ENCODE data around the gene OR2S2. TPM values are rescaled to one million over a fixed set of nuclear protein-coding genes. Genes with fewer than 3 reads are reported as not detected.
"Not testable (repeated sequence)": the region's sequence is repeated elsewhere in the genome, so short reads cannot be mapped to it uniquely, and the experiment has no call there.

OR2S2 gene
- total RNA-seq, 1 experiment from 2014 or later, result not detected

DNA sequence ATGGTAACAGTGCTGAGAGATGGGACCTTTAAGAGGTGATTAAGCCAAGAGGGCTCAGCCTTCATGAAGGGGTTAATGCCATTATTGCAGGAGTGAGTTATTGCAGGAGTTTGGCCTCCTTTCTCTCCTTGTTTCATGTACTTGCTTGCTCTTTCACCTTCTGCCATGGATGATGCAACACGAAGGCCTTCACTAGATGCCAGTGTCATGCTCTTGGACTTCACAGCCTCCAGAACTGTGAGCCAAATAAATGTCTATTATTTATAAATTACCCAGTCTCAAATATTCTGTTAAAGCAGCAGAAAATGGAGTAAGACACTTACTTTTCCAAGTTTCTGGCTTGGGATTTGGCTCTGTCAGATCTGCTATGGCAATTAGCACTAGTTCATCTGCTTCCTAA is 40.4 kb upstream of the OR2S2 start:
- Histone ChIP-seq H3K36me3 (ENCODE audit: control insufficient read depth, insufficient read depth, low read length) (no peaks in the 10 kb centered on the region), H3K27me3 (ENCODE audit: control insufficient read depth, insufficient read depth, low read length) (peaks cover 45% of the 10 kb centered on the region), H3K27ac (ENCODE audit: low read length) (no peak overlapping the region), H3K4me1 (ENCODE audit: control insufficient read depth, insufficient read depth, low read length) (no peaks in the 10 kb centered on the region), H3K4me3 (ENCODE audit: low read depth in 2 of 2, low read length in 2 of 2) (no peak overlapping the region), H3K9me3 (ENCODE audit: control insufficient read depth, insufficient read depth, low read depth, low read length) (peaks cover 8% of the 10 kb centered on the region; the same call in 1 of the 2 replicates)
- no peak for ATAC-seq
- CTCF ChIA-PET, result no interaction called here
- BruUV-seq (replicated peaks), result no TSS peak
- TF ChIP-seq, protein P1, sequence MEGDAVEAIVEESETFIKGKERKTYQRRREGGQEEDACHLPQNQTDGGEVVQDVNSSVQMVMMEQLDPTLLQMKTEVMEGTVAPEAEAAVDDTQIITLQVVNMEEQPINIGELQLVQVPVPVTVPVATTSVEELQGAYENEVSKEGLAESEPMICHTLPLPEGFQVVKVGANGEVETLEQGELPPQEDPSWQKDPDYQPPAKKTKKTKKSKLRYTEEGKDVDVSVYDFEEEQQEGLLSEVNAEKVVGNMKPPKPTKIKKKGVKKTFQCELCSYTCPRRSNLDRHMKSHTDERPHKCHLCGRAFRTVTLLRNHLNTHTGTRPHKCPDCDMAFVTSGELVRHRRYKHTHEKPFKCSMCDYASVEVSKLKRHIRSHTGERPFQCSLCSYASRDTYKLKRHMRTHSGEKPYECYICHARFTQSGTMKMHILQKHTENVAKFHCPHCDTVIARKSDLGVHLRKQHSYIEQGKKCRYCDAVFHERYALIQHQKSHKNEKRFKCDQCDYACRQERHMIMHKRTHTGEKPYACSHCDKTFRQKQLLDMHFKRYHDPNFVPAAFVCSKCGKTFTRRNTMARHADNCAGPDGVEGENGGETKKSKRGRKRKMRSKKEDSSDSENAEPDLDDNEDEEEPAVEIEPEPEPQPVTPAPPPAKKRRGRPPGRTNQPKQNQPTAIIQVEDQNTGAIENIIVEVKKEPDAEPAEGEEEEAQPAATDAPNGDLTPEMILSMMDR (IDR thresholded peaks at IDR 0.05), result no peak
- TF ChIP-seq, protein P2, sequence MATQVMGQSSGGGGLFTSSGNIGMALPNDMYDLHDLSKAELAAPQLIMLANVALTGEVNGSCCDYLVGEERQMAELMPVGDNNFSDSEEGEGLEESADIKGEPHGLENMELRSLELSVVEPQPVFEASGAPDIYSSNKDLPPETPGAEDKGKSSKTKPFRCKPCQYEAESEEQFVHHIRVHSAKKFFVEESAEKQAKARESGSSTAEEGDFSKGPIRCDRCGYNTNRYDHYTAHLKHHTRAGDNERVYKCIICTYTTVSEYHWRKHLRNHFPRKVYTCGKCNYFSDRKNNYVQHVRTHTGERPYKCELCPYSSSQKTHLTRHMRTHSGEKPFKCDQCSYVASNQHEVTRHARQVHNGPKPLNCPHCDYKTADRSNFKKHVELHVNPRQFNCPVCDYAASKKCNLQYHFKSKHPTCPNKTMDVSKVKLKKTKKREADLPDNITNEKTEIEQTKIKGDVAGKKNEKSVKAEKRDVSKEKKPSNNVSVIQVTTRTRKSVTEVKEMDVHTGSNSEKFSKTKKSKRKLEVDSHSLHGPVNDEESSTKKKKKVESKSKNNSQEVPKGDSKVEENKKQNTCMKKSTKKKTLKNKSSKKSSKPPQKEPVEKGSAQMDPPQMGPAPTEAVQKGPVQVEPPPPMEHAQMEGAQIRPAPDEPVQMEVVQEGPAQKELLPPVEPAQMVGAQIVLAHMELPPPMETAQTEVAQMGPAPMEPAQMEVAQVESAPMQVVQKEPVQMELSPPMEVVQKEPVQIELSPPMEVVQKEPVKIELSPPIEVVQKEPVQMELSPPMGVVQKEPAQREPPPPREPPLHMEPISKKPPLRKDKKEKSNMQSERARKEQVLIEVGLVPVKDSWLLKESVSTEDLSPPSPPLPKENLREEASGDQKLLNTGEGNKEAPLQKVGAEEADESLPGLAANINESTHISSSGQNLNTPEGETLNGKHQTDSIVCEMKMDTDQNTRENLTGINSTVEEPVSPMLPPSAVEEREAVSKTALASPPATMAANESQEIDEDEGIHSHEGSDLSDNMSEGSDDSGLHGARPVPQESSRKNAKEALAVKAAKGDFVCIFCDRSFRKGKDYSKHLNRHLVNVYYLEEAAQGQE (IDR thresholded peaks at IDR 0.05; ENCODE audit: insufficient read depth in 1 of 2, low read depth in 2 of 2, low read length in 1 of 2), result no peak
- TF ChIP-seq TCF7L2 (IDR thresholded peaks at IDR 0.05; ENCODE audit: low read depth, low read length) (no peak), POLR2AphosphoS5 (IDR thresholded peaks at IDR 0.05; ENCODE audit: low read depth, low read length) (no peak)
- in situ Hi-C loops (cut with HindIII; ENCODE audit: low pct_unique_long_range_greater_than_20kb, low sequenced_read_pairs), result no loop called here
- intact Hi-C loops (cut with micrococcal nuclease; ENCODE audit: unreplicated experiment), result no loop called here
- POLR2A ChIA-PET, result no interaction called here
- no peak for DNase-seq (ENCODE audit: low read depth, low spot score)

DNA sequence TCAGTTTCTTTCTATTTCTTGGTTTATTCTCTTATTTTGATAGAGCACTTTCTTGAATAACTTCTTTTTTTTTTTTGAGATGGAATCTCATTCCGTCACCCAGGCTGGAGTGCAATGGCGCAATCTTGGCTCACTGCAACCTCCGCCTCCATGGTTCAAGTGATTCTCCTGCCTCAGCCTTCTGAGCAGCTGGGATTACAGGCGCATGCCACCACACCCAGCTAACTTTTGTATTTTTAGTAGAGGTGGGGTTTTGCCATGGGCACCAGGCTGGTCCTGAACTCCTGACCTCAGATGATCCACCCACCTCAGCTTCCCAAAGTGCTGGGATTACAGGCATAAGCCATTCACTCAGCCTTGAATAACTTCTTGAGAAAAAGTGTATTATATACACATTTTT is 39.1 kb upstream of the OR2S2 start:
- BruUV-seq (replicated peaks); H3K9me3 ChIP-seq (ENCODE audit: control insufficient read depth, insufficient read depth, low read depth, low read length); H3K27ac ChIP-seq (ENCODE audit: low read length); H3K36me3 ChIP-seq (ENCODE audit: control insufficient read depth, insufficient read depth, low read length); POLR2A ChIA-PET; H3K4me1 ChIP-seq (ENCODE audit: control insufficient read depth, insufficient read depth, low read length); H3K4me3 ChIP-seq (ENCODE audit: low read depth in 2 of 2, low read length in 2 of 2); ATAC-seq; in situ Hi-C loops (cut with HindIII; ENCODE audit: low pct_unique_long_range_greater_than_20kb, low sequenced_read_pairs); DNase-seq (ENCODE audit: low read depth, low spot score); intact Hi-C loops (cut with micrococcal nuclease; ENCODE audit: unreplicated experiment): not testable (repeated sequence)
- CTCF ChIA-PET, result interaction anchor here (1.0 kb wide), 1 partner anchor 12 kb away, joined by 3 read pairs; no protein-coding TSS in a partner anchor
- H3K27me3 ChIP-seq (ENCODE audit: control insufficient read depth, insufficient read depth, low read length), result peaks cover 42% of the 10 kb centered on the region

DNA sequence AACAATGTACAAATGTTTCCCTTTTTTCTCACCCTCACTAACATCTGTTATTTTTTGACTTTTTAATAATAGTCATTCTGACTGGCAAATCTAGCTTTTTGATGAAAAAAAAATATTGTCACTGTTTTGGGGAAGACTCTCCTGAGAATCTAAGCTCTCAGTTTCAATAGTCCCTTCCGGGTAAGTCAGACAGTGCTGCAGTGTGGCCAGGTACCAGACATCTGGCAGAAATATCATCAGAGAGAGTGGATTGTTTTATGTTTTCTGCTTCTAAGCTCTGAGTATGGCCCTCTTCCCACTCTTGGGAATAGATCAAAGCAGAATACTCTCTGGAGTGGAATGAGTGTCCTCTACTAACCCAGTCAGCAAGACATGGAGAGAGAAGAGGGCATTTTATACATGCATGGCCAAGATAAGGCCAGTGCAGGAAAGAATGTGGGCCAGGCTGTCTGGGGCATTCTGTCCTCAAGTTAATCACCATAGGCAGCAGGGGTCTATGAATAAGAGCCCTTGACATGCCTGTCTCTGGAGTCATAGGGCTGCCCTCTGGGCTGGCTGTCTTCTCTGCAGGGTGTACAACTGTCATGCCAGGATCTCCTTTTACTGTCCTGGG is 38.5 kb upstream of the OR2S2 start:
- no peak overlapping the region for H3K4me3 ChIP-seq (ENCODE audit: low read depth in 2 of 2, low read length in 2 of 2)
- no TSS peak for BruUV-seq (replicated peaks)
- ChIA-PET CTCF (interaction anchor here (0.6 to 1.0 kb wide), 3 partner anchors 13 to 104 kb away, joined by 3 to 5 read pairs (median 3); no protein-coding TSS in a partner anchor), POLR2A (no interaction called here)
- H3K4me1 ChIP-seq (ENCODE audit: control insufficient read depth, insufficient read depth, low read length), result no peaks in the 10 kb centered on the region
- intact Hi-C loops (cut with micrococcal nuclease; ENCODE audit: unreplicated experiment) (no loop called here), in situ Hi-C loops (cut with HindIII; ENCODE audit: low pct_unique_long_range_greater_than_20kb, low sequenced_read_pairs) (no loop called here)
- peaks cover 38% of the 10 kb centered on the region for H3K27me3 ChIP-seq (ENCODE audit: control insufficient read depth, insufficient read depth, low read length)
- H3K27ac ChIP-seq (ENCODE audit: low read length), result no peak overlapping the region
- peaks cover 8% of the 10 kb centered on the region; the same call in 1 of the 2 replicates for H3K9me3 ChIP-seq (ENCODE audit: control insufficient read depth, insufficient read depth, low read depth, low read length)
- H3K36me3 ChIP-seq (ENCODE audit: control insufficient read depth, insufficient read depth, low read length), result no peaks in the 10 kb centered on the region
- ATAC-seq (peak; percentile 58; the same call in 1 of the 2 replicates), DNase-seq (ENCODE audit: low read depth, low spot score) (no peak)
- TF ChIP-seq, protein P2 (IDR thresholded peaks at IDR 0.05; ENCODE audit: insufficient read depth in 1 of 2, low read depth in 2 of 2, low read length in 1 of 2), result no peak
- TF ChIP-seq TCF7L2 (IDR thresholded peaks at IDR 0.05; ENCODE audit: low read depth, low read length), result no peak
- TF ChIP-seq POLR2AphosphoS5 (IDR thresholded peaks at IDR 0.05; ENCODE audit: low read depth, low read length), result no peak
- TF ChIP-seq, protein P1 (IDR thresholded peaks at IDR 0.05), result no peak
- TF ChIP-seq SIN3A (IDR thresholded peaks at IDR 0.05; ENCODE audit: borderline replicate concordance, insufficient read depth, low read depth, low read length), result no peak
